ENCODE data around the gene CDADC1.

CDADC1 gene

GRCh38 chr13:49247643-49248621 is at the start of gene CDADC1:
TSS of gene CDADC1 (plus strand) at chr13:49247925. CDS start at chr13:49248038, 113 bp downstream.
- no peaks in the 10 kb centered on the region for H3K9me3 ChIP-seq (ENCODE audit: control insufficient read depth in 1 of 2, low read length in 2 of 2)
- peaks cover 0 to 4% of the 10 kb centered on the region in 2 donors for H3K36me3 ChIP-seq (ENCODE audit: control insufficient read depth in 1 of 2, insufficient read depth in 2 of 2, low read length in 2 of 2)
- H3K27me3 ChIP-seq (ENCODE audit: low read depth, low read length), result no peaks in the 10 kb centered on the region
- peak within 1 kb of the TSS; percentile 78 to 91 for H3K4me3 ChIP-seq (ENCODE audit: low read depth in 1 of 2, low read length in 2 of 2)
- H3K27ac ChIP-seq (ENCODE audit: low read length), result peak within 1 kb of the TSS; percentile 94
- peaks cover 0 to 26% of the 10 kb centered on the region in 2 donors for H3K4me1 ChIP-seq (ENCODE audit: control insufficient read depth in 1 of 2, insufficient read depth in 2 of 2, low read length in 2 of 2)

DNA sequence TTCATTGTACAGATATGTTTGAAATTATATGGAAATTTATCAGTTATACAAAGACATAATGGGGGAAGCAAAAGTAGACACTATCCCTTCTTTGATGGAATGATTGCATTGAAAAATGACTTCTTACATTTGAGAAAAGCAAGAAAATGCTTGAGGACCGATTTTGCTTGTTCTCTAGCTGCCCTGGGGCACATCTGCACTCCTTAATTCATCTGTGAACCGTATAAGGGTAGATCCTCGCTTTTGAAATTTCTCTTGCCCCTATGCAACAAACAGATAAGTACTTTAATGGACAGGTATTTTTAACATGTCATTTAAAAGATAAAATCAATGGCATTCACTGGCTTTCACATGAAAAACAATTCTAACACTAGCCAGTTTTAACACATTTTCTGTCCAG is 41.1 kb upstream of the CDADC1 start:
- H3K4me3 ChIP-seq (ENCODE audit: low read depth in 1 of 2, low read length in 2 of 2), result no peak overlapping the region
- H3K4me1 ChIP-seq (ENCODE audit: control insufficient read depth in 1 of 2, insufficient read depth in 2 of 2, low read length in 2 of 2), result no peaks in the 10 kb centered on the region
- H3K27ac ChIP-seq (ENCODE audit: low read length), result no peak overlapping the region
- no peaks in the 10 kb centered on the region for H3K9me3 ChIP-seq (ENCODE audit: control insufficient read depth in 1 of 2, low read length in 2 of 2)
- peaks cover 52 to 53% of the 10 kb centered on the region in 2 donors for H3K36me3 ChIP-seq (ENCODE audit: control insufficient read depth in 1 of 2, insufficient read depth in 2 of 2, low read length in 2 of 2)
- no peaks in the 10 kb centered on the region for H3K27me3 ChIP-seq (ENCODE audit: low read depth, low read length)

- Histone ChIP-seq H3K4me3 (ENCODE audit: low read depth in 1 of 2, low read length in 2 of 2) (no peak overlapping the region), H3K27me3 (ENCODE audit: low read depth, low read length) (no peaks in the 10 kb centered on the region), H3K27ac (ENCODE audit: low read length) (no peak overlapping the region), H3K36me3 (ENCODE audit: control insufficient read depth in 1 of 2, insufficient read depth in 2 of 2, low read length in 2 of 2) (peaks cover 37 to 46% of the 10 kb centered on the region in 2 donors), H3K4me1 (ENCODE audit: control insufficient read depth in 1 of 2, insufficient read depth in 2 of 2, low read length in 2 of 2) (no peaks in the 10 kb centered on the region), H3K9me3 (ENCODE audit: control insufficient read depth in 1 of 2, low read length in 2 of 2) (no peaks in the 10 kb centered on the region)
Observed at GRCh38 chr13:49208619-49209018, 39.1 kb upstream of the CDADC1 start.

- Histone ChIP-seq H3K9me3 (ENCODE audit: control insufficient read depth in 1 of 2, low read length in 2 of 2) (no peaks in the 10 kb centered on the region), H3K36me3 (ENCODE audit: control insufficient read depth in 1 of 2, insufficient read depth in 2 of 2, low read length in 2 of 2) (peaks cover 31 to 35% of the 10 kb centered on the region in 2 donors), H3K27ac (ENCODE audit: low read length) (no peak overlapping the region), H3K27me3 (ENCODE audit: low read depth, low read length) (no peaks in the 10 kb centered on the region), H3K4me1 (ENCODE audit: control insufficient read depth in 1 of 2, insufficient read depth in 2 of 2, low read length in 2 of 2) (no peaks in the 10 kb centered on the region), H3K4me3 (ENCODE audit: low read depth in 1 of 2, low read length in 2 of 2) (no peak overlapping the region)
Observed at GRCh38 chr13:49210114-49210513, 37.6 kb upstream of the CDADC1 start.

- Histone ChIP-seq H3K27ac (ENCODE audit: low read length) (no peak overlapping the region), H3K9me3 (ENCODE audit: control insufficient read depth in 1 of 2, low read length in 2 of 2) (no peaks in the 10 kb centered on the region), H3K27me3 (ENCODE audit: low read depth, low read length) (no peaks in the 10 kb centered on the region), H3K4me3 (ENCODE audit: low read depth in 1 of 2, low read length in 2 of 2) (no peak overlapping the region), H3K36me3 (ENCODE audit: control insufficient read depth in 1 of 2, insufficient read depth in 2 of 2, low read length in 2 of 2) (peaks cover 28 to 32% of the 10 kb centered on the region in 2 donors), H3K4me1 (ENCODE audit: control insufficient read depth in 1 of 2, insufficient read depth in 2 of 2, low read length in 2 of 2) (no peaks in the 10 kb centered on the region)
Observed at GRCh38 chr13:49210669-49211068, 37.1 kb upstream of the CDADC1 start.

DNA sequence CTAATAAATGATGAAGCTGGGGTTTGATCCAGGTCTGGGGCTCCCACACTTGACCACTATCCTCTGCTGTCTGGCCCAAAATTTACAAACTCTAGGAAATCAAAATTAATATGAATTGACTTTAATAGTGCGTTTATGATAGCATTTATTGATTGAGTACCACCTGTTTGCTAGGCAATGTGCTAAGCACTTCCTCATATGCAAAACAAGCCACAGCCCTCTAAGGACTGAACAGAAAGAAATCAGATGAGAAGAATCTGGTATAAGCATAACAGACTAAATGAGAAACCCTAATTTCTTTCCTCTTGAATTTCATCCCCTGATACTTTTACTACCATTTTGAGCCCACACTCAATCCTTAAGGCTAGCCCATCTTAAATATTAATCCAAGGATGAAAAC is 34.2 kb upstream of the CDADC1 start:
- Histone ChIP-seq H3K4me1 (ENCODE audit: control insufficient read depth in 1 of 2, insufficient read depth in 2 of 2, low read length in 2 of 2) (no peaks in the 10 kb centered on the region), H3K4me3 (ENCODE audit: low read depth in 1 of 2, low read length in 2 of 2) (no peak overlapping the region), H3K36me3 (ENCODE audit: control insufficient read depth in 1 of 2, insufficient read depth in 2 of 2, low read length in 2 of 2) (peaks cover 0 to 7% of the 10 kb centered on the region in 2 donors), H3K27me3 (ENCODE audit: low read depth, low read length) (peaks cover 6% of the 10 kb centered on the region), H3K9me3 (ENCODE audit: control insufficient read depth in 1 of 2, low read length in 2 of 2) (no peaks in the 10 kb centered on the region), H3K27ac (ENCODE audit: low read length) (no peak overlapping the region)

GRCh38 chr13:49213997-49214916 is 33.5 kb upstream of the CDADC1 start:
- no peak overlapping the region for H3K27ac ChIP-seq (ENCODE audit: low read length)

GRCh38 chr13:49214917-49215376 is 32.8 kb upstream of the CDADC1 start:
- H3K4me3 ChIP-seq (ENCODE audit: low read depth in 1 of 2, low read length in 2 of 2), result no peak overlapping the region
- H3K27ac ChIP-seq (ENCODE audit: low read length), result no peak overlapping the region
- H3K27me3 ChIP-seq (ENCODE audit: low read depth, low read length), result peaks cover 15% of the 10 kb centered on the region
- peaks cover 0 to 3% of the 10 kb centered on the region in 2 donors for H3K4me1 ChIP-seq (ENCODE audit: control insufficient read depth in 1 of 2, insufficient read depth in 2 of 2, low read length in 2 of 2)
- H3K36me3 ChIP-seq (ENCODE audit: control insufficient read depth in 1 of 2, insufficient read depth in 2 of 2, low read length in 2 of 2), result peaks cover 0 to 7% of the 10 kb centered on the region in 2 donors
- no peaks in the 10 kb centered on the region for H3K9me3 ChIP-seq (ENCODE audit: control insufficient read depth in 1 of 2, low read length in 2 of 2)

More at GRCh38 chr13:49213997-49214916, 33.5 kb upstream of the CDADC1 start:
- Histone ChIP-seq H3K27me3 (ENCODE audit: low read depth, low read length) (peaks cover 10% of the 10 kb centered on the region), H3K4me1 (ENCODE audit: control insufficient read depth in 1 of 2, insufficient read depth in 2 of 2, low read length in 2 of 2) (no peaks in the 10 kb centered on the region), H3K36me3 (ENCODE audit: control insufficient read depth in 1 of 2, insufficient read depth in 2 of 2, low read length in 2 of 2) (peaks cover 0 to 7% of the 10 kb centered on the region in 2 donors), H3K4me3 (ENCODE audit: low read depth in 1 of 2, low read length in 2 of 2) (no peak overlapping the region), H3K9me3 (ENCODE audit: control insufficient read depth in 1 of 2, low read length in 2 of 2) (no peaks in the 10 kb centered on the region)

DNA sequence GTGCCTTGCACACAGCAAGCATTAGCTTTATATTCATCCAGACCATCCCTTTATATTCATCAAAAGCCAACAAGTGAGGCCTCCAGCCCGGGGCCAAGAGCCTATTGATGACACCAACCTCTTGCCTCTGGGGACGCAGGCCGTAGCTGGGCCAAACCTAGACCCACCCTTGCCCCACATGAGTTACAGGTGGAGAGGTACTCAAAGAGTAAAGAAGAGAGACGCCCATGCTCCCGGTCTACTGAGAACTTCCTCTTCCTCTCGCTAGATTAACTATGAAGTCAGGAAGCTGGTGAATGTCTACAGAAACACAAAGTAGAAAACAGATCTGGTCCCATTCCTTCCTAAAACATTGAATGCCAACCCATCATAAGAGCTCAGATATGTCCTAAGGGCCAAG is 31.4 kb upstream of the CDADC1 start:
- Histone ChIP-seq H3K36me3 (ENCODE audit: control insufficient read depth in 1 of 2, insufficient read depth in 2 of 2, low read length in 2 of 2) (peaks cover 0 to 7% of the 10 kb centered on the region in 2 donors), H3K27ac (ENCODE audit: low read length) (no peak overlapping the region), H3K27me3 (ENCODE audit: low read depth, low read length) (peaks cover 29% of the 10 kb centered on the region), H3K4me1 (ENCODE audit: control insufficient read depth in 1 of 2, insufficient read depth in 2 of 2, low read length in 2 of 2) (peaks cover 0 to 13% of the 10 kb centered on the region in 2 donors), H3K9me3 (ENCODE audit: control insufficient read depth in 1 of 2, low read length in 2 of 2) (no peaks in the 10 kb centered on the region), H3K4me3 (ENCODE audit: low read depth in 1 of 2, low read length in 2 of 2) (no peak overlapping the region)

GRCh38 chr13:49217962-49218492 is 29.7 kb upstream of the CDADC1 start:
- Histone ChIP-seq H3K27me3 (ENCODE audit: low read depth, low read length) (peaks cover 36% of the 10 kb centered on the region), H3K4me3 (ENCODE audit: low read depth in 1 of 2, low read length in 2 of 2) (peak overlapping the region in 1 of 2 donors; percentile 9), H3K9me3 (ENCODE audit: control insufficient read depth in 1 of 2, low read length in 2 of 2) (no peaks in the 10 kb centered on the region), H3K36me3 (ENCODE audit: control insufficient read depth in 1 of 2, insufficient read depth in 2 of 2, low read length in 2 of 2) (no peaks in the 10 kb centered on the region), H3K27ac (ENCODE audit: low read length) (no peak overlapping the region), H3K4me1 (ENCODE audit: control insufficient read depth in 1 of 2, insufficient read depth in 2 of 2, low read length in 2 of 2) (peaks cover 0 to 15% of the 10 kb centered on the region in 2 donors)

All from muscle layer of duodenum (tissue), 2 donors.